Hepatocyte (in vitro differentiated cells): ENCODE data around the gene EXOC6B. TPM values are rescaled to one million over a fixed set of nuclear protein-coding genes. Genes with fewer than 3 reads are reported as not detected.
A peak's percentile ranks its signal among the peaks of the same experiment; 100 is the strongest.

Experiments used
- DNase-seq: peaks from one replicate; pipeline ENCODE4 v3.0.0-alpha.2; 2016; ENCODE audit warnings: low spot score
- H2AFZ ChIP-seq: fragments of 200-600 bp; sonication (generic); 2 replicates; pipeline ENCODE4 v1.6.0; 2016; ENCODE audit warnings: antibody characterized with exemption, mild to moderate bottlenecking
- H3K27ac ChIP-seq: fragments of 200-600 bp; sonication (generic); 2 replicates; pipeline ENCODE4 v1.5.1; 2016; ENCODE audit warnings: mild to moderate bottlenecking
- H3K27me3 ChIP-seq: fragments of 200-600 bp; sonication (generic); 2 replicates; pipeline ENCODE4 v1.6.1; 2016
- H3K36me3 ChIP-seq: fragments of 200-600 bp; sonication (generic); replicated peaks from 2 replicates; pipeline ENCODE4 v1.5.1; 2016; ENCODE audit warnings: low read depth; ENCODE audit not compliant: insufficient read depth
- H3K4me1 ChIP-seq: fragments of 200-600 bp; sonication (generic); 2 replicates; pipeline ENCODE4 v1.5.1; 2016; ENCODE audit warnings: mild to moderate bottlenecking, moderate library complexity; ENCODE audit not compliant: insufficient read depth
- H3K4me2 ChIP-seq: fragments of 200-600 bp; sonication (generic); 2 replicates; pipeline ENCODE4 v1.6.0; 2016
- H3K4me3 ChIP-seq: fragments of 200-600 bp; sonication (generic); 2 replicates; pipeline ENCODE4 v1.5.1; 2016; ENCODE audit warnings: mild to moderate bottlenecking
- H3K79me2 ChIP-seq: fragments of 200-600 bp; sonication (generic); 2 replicates; pipeline ENCODE4 v1.6.0; 2017; ENCODE audit warnings: mild to moderate bottlenecking
- H3K9me2 ChIP-seq: fragments of 200-600 bp; sonication (generic); replicated peaks from 2 replicates; pipeline ENCODE4 v1.6.0; 2017; ENCODE audit warnings: mild to moderate bottlenecking; ENCODE audit not compliant: insufficient read depth
- H3K9me3 ChIP-seq: fragments of 200-600 bp; sonication (generic); 2 replicates; pipeline ENCODE4 v1.5.1; 2016; ENCODE audit warnings: low read depth, mild to moderate bottlenecking
- H4K20me1 ChIP-seq: fragments of 200-600 bp; sonication (generic); 2 replicates; pipeline ENCODE4 v1.6.0; 2016; ENCODE audit warnings: mild to moderate bottlenecking; ENCODE audit not compliant: insufficient read depth, poor library complexity, severe bottlenecking
- EZH2 ChIP-seq: fragments of 200-600 bp; sonication (generic); IDR thresholded peaks from 2 replicates; pipeline ENCODE4 v1.6.1; 2016; ENCODE audit warnings: antibody characterized with exemption, mild to moderate bottlenecking, borderline replicate concordance
- EZH2phosphoT487 ChIP-seq: fragments of 200-600 bp; sonication (generic); IDR thresholded peaks from one replicate; pipeline ENCODE4 v1.6.1; 2018; ENCODE audit warnings: antibody characterized with exemption, mild to moderate bottlenecking, low read depth, moderate library complexity; ENCODE audit not compliant: unreplicated experiment, severe bottlenecking
- WGBS: methylation state at CpG from one replicate; pipeline ENCODE4 v1.1.6; 2016; ENCODE audit warnings: low lambda C conversion rate; ENCODE audit errors: missing lambda C conversion rate; 5-methylcytosine and 5-hydroxymethylcytosine counted together
- polyA plus RNA-seq: library from polyadenylated mRNA; unstranded; fragments of >200 nt; fragmentation: Nextera tagmentation; extraction: Ambion mirVana; gene quantifications from 2 replicates; pipeline ENCODE4 v1.2.1, GENCODE V29; 2016
- total RNA-seq: library from RNA; depleted of rRNA; stranded (reverse); fragments of >200 nt; gene quantifications from 2 replicates; pipeline ENCODE4 v1.2.3, GENCODE V29; 2014
- TF ChIP-seq, protein P1 (sequence below): fragments of 200-600 bp; sonication (generic); IDR thresholded peaks from 2 replicates; pipeline ENCODE4 v1.5.1; 2016; ENCODE audit warnings: antibody characterized with exemption, mild to moderate bottlenecking; ENCODE audit not compliant: poor library complexity

The EXOC6B gene
- total and polyA plus RNA-seq, 2 experiments from 2014 or later, result 11.8 to 36.2 TPM

DNA sequence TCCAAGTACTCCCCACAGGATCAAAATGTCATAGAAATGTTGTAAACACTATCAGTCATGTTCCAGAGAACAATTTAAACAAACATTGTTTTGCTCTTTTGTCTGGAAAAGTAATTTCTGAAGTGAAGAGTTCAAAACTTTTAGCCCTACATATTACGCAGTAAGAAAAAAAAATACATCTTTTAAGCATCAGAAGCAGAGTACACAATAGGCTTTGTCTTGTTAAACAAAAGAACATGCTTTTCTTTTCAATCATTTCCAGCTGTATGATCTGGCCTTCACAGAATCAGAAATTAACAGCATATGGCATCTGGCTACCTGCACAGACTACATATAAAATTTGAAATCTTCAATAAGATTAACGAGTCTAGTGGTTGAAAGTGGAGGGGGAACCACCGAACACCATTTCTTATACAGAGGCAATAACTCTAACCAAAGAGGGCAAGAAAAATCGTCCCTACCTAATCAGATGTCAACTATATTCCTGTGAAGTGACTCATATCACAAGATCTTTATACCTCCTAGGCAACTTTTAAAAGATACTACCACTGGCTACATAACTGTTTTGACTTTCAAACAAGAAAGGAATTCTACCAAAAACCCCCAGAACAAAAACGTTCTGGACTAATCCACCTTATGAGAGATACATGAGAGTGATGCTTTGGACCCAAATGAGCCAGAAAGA is 149.3 kb downstream of the EXOC6B start:
- H3K9me3 ChIP-seq, result no peaks in the 10 kb centered on the region
- peaks cover 17% of the 10 kb centered on the region for H3K4me1 ChIP-seq
- H3K27ac ChIP-seq, result peak overlapping the region; percentile 79
- no peaks in the 10 kb centered on the region for H4K20me1 ChIP-seq
- no peak overlapping the region for H3K4me3 ChIP-seq
- H3K79me2 ChIP-seq, result peaks cover 4% of the 10 kb centered on the region
- H3K4me2 ChIP-seq, result no peak overlapping the region
- 60% methylated on average over 5 of the region's 5 CpGs for WGBS
- H3K27me3 ChIP-seq, result no peaks in the 10 kb centered on the region
- TF ChIP-seq EZH2phosphoT487 (no peak), EZH2 (no peak)
- TF ChIP-seq, protein P1, sequence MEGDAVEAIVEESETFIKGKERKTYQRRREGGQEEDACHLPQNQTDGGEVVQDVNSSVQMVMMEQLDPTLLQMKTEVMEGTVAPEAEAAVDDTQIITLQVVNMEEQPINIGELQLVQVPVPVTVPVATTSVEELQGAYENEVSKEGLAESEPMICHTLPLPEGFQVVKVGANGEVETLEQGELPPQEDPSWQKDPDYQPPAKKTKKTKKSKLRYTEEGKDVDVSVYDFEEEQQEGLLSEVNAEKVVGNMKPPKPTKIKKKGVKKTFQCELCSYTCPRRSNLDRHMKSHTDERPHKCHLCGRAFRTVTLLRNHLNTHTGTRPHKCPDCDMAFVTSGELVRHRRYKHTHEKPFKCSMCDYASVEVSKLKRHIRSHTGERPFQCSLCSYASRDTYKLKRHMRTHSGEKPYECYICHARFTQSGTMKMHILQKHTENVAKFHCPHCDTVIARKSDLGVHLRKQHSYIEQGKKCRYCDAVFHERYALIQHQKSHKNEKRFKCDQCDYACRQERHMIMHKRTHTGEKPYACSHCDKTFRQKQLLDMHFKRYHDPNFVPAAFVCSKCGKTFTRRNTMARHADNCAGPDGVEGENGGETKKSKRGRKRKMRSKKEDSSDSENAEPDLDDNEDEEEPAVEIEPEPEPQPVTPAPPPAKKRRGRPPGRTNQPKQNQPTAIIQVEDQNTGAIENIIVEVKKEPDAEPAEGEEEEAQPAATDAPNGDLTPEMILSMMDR, result no peak
- H2AFZ ChIP-seq, result no peak overlapping the region
- no peak for DNase-seq
- no peaks in the 10 kb centered on the region for H3K36me3 ChIP-seq
- H3K9me2 ChIP-seq, result no peaks in the 10 kb centered on the region

DNA sequence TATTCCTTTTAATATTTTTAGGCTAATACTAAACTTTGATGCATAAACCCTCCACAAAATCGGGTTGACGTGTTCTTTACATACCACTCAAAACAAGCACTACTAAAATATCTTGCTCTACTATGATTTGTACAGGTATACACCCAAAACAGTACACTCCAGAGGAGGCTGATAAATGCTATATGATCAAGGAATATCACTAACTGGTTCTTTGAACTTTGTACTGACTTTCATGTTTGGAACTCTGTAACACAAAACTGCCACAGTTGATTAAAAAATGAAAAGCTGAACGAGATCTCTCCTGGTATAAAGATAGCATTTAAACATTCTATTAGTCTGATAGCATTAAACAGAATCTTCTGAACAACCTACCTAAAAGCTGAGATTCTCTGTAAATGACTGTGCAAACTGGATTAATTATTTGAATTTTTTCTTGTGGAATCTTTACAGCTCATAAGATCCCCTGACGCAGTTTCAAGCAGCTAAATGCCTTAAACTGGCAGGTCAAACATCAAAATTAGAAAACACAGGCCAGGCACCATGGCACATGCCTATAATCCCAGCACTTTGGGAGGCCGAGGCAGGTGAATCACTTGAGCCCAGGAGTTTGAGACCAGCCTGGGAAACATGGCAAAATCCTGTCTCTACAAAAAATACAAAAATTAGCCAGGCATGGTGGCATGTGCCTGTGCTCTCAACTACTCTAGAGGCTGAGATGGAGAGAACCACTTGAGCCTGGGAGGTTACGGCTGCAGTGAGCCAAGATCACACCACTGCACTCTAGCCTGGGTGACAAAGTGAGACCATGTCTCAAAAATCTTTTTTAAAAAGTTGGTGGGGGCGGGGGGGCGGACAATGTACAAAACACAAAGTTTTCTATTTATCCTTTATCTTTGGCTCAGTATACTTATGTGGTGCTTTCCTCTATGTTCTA is 150.6 kb downstream of the EXOC6B start:
- no peak for TF ChIP-seq EZH2
- TF ChIP-seq, protein P1, result no peak
- no peak for TF ChIP-seq EZH2phosphoT487
- Histone ChIP-seq H3K9me2 (no peaks in the 10 kb centered on the region), H3K4me1 (peaks cover 17% of the 10 kb centered on the region), H3K4me2 (no peak overlapping the region), H3K4me3 (no peak overlapping the region), H3K36me3 (no peaks in the 10 kb centered on the region), H3K27ac (peak overlapping the region; percentile 79), H3K27me3 (no peaks in the 10 kb centered on the region), H4K20me1 (no peaks in the 10 kb centered on the region), H3K9me3 (no peaks in the 10 kb centered on the region), H2AFZ (no peak overlapping the region), H3K79me2 (peaks cover 7% of the 10 kb centered on the region)
- no peak for DNase-seq
- 84% methylated on average over 8 of the region's 8 CpGs for WGBS

DNA sequence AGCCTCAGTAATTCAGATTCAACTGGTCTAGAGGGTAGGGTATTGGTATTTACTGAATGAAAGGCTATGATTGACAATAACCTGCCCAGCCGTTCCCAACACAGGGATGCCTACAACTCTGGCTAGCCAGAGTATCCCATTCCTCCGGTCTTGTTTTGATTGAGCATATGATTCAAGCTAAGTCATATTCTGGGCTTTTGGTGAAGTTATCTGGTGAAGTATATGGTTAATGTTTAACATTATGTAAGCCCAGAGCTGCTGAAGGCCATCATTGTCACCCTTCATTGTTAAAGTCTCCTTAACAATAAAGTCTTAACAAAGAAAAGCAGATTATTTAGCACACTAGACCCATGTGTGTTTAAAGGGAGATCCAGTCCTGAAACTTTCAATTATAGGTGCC is 152.6 kb downstream of the EXOC6B start:
- peak overlapping the region; percentile 13 for H3K4me2 ChIP-seq
- H3K4me3 ChIP-seq, result no peak overlapping the region
- H4K20me1 ChIP-seq, result no peaks in the 10 kb centered on the region
- H3K4me1 ChIP-seq, result peaks cover 17% of the 10 kb centered on the region
- no peak overlapping the region for H2AFZ ChIP-seq
- H3K27me3 ChIP-seq, result no peaks in the 10 kb centered on the region
- no peaks in the 10 kb centered on the region for H3K9me3 ChIP-seq
- WGBS, result 77% methylated on average over 2 of the region's 2 CpGs
- H3K79me2 ChIP-seq, result peaks cover 7% of the 10 kb centered on the region
- no peaks in the 10 kb centered on the region for H3K9me2 ChIP-seq
- no peak for TF ChIP-seq EZH2phosphoT487
- TF ChIP-seq, protein P1, result no peak
- no peak for TF ChIP-seq EZH2
- peak; percentile 19 for DNase-seq
- no peak overlapping the region for H3K27ac ChIP-seq
- no peaks in the 10 kb centered on the region for H3K36me3 ChIP-seq
